ENCODE measurements around the gene FBXO2. TPM values are rescaled to one million over a fixed set of nuclear protein-coding genes. Genes with fewer than 3 reads are reported as not detected.

FBXO2 gene
- total RNA-seq, 3 donors from 2014 or later (not counting 1 experiment from before 2014, with no cell fraction given): 5.9 to 7.9 (median 6.7) TPM

DNA sequence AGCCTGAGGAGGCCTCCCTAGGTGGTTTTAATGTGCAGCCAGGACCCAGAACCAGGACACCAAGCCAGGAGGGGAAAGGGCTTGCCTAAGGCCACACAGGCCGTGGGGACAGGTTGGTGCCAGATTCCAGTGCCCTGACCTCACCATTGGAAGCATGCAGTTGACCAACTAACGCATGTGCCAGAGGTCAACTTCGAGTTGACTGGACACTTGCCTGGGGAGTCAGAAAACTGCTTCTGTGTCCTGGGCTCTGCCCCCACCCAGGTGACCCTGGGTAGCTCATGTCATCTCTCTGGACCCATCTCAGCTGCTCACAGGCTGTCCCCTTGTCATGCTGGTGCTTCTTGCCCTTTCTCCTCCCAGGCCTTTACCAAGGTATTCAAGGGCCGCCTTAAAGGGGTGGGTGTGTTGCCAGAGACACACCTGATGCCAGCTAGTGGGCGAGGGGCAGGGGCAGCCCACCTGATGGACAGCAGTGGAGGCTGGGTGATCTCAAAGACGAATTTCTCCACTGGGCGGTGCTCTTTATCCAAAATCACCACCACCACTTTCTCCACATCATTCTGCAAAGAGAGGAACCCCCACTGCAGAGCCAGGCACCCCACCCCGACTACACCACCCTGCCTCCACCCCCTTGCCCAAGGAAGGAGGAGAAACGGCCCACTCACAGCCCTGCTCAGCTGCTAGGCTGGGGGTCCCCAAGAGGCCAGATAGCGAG lies 22.3 kb upstream of the FBXO2 start:
- intact Hi-C loops (cut with micrococcal nuclease): no loop called here
- Histone ChIP-seq H3K27ac (ENCODE audit: low read length) (no peak overlapping the region), H3K36me3 (ENCODE audit: control insufficient read depth, insufficient read depth, low read length) (peaks cover 37% of the 10 kb centered on the region), H3K4me3 (ENCODE audit: low read length) (no peak overlapping the region), H3K4me1 (ENCODE audit: control insufficient read depth, insufficient read depth, low read length) (peaks cover 16% of the 10 kb centered on the region), H3K27me3 (ENCODE audit: control insufficient read depth, insufficient read depth, low read length) (no peaks in the 10 kb centered on the region), H3K9me3 (ENCODE audit: control insufficient read depth, insufficient read depth, low read length) (no peaks in the 10 kb centered on the region)
- H3K27ac Mint-ChIP-seq: no peak overlapping the region
- no peaks in the 10 kb centered on the region for H3K36me3 Mint-ChIP-seq
- DNase-seq: no peak
- no peaks in the 10 kb centered on the region for H3K27me3 Mint-ChIP-seq (ENCODE audit: low read depth in 2 of 2)
- no peak overlapping the region for H3K4me3 Mint-ChIP-seq
- H3K4me1 Mint-ChIP-seq: peaks cover 0 to 34% of the 10 kb centered on the region in 2 donors
- ATAC-seq: no peak
- 95% methylated on average over 9 of the region's 10 CpGs for WGBS (ENCODE audit: insufficient coverage)
- TF ChIP-seq, protein P1, sequence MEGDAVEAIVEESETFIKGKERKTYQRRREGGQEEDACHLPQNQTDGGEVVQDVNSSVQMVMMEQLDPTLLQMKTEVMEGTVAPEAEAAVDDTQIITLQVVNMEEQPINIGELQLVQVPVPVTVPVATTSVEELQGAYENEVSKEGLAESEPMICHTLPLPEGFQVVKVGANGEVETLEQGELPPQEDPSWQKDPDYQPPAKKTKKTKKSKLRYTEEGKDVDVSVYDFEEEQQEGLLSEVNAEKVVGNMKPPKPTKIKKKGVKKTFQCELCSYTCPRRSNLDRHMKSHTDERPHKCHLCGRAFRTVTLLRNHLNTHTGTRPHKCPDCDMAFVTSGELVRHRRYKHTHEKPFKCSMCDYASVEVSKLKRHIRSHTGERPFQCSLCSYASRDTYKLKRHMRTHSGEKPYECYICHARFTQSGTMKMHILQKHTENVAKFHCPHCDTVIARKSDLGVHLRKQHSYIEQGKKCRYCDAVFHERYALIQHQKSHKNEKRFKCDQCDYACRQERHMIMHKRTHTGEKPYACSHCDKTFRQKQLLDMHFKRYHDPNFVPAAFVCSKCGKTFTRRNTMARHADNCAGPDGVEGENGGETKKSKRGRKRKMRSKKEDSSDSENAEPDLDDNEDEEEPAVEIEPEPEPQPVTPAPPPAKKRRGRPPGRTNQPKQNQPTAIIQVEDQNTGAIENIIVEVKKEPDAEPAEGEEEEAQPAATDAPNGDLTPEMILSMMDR (IDR thresholded peaks at IDR 0.05): no peak
- H3K9me3 Mint-ChIP-seq: no peaks in the 10 kb centered on the region

DNA sequence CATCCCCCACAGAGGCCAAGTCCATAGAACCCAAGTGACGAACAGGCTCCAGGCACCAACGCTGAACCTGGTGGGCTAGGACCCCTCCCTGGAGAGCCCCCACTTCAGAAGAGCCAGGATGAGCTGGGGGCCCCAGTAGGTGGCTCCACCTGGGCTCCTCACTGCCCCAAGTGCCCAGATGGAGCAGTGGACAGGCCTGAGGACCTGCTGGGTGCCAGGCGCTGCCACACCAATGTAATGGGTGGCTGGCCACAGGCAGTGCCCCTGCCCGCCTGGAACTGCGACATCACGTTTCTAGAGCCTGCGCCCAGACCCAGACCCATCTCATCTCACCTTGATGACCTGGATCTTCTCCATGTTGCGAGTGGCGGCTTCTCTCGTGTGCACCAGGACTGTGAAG lies 21.1 kb upstream of the FBXO2 start:
- Histone ChIP-seq H3K4me1 (ENCODE audit: control insufficient read depth, insufficient read depth, low read length) (peaks cover 11% of the 10 kb centered on the region), H3K27me3 (ENCODE audit: control insufficient read depth, insufficient read depth, low read length) (no peaks in the 10 kb centered on the region), H3K9me3 (ENCODE audit: control insufficient read depth, insufficient read depth, low read length) (no peaks in the 10 kb centered on the region), H3K4me3 (ENCODE audit: low read length) (no peak overlapping the region), H3K36me3 (ENCODE audit: control insufficient read depth, insufficient read depth, low read length) (peaks cover 41% of the 10 kb centered on the region), H3K27ac (ENCODE audit: low read length) (no peak overlapping the region)
- DNase-seq (no peak), ATAC-seq (no peak)
- Mint-ChIP-seq H3K36me3 (no peaks in the 10 kb centered on the region), H3K4me1 (peaks cover 0 to 27% of the 10 kb centered on the region in 2 donors), H3K4me3 (no peak overlapping the region), H3K9me3 (no peaks in the 10 kb centered on the region), H3K27ac (no peak overlapping the region), H3K27me3 (ENCODE audit: low read depth in 2 of 2) (no peaks in the 10 kb centered on the region)
- intact Hi-C loops (cut with micrococcal nuclease): no loop called here
- TF ChIP-seq, protein P1 (IDR thresholded peaks at IDR 0.05): no peak
- WGBS (ENCODE audit: insufficient coverage): 89% methylated on average over 10 of the region's 10 CpGs

DNA sequence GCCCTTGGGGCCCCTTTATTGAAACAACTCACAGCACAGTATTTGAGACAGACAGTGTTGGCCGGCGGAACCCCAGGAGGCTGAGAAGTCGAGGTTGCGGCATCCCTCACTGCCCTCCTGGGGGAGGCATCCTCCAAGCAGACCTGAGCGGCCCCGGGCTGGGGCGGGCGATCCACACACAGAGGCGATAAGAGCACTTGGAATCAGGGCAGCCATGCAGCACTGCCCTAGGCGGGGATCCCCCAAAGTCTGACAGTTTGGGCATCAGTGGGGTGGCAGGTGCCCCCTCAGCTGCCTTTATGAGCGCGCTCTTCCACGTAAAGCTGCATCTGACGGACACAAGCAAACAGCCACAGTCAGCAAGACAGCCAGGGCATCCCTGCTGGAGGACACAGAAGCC lies 20.3 kb upstream of the FBXO2 start:
- no peaks in the 10 kb centered on the region for H3K36me3 Mint-ChIP-seq
- no peak overlapping the region for H3K4me3 ChIP-seq (ENCODE audit: low read length)
- TF ChIP-seq, protein P1 (IDR thresholded peaks at IDR 0.05): no peak
- no peaks in the 10 kb centered on the region for H3K9me3 Mint-ChIP-seq
- ATAC-seq (no peak), DNase-seq (no peak)
- peaks cover 0 to 24% of the 10 kb centered on the region in 2 donors for H3K4me1 Mint-ChIP-seq
- no peak overlapping the region for H3K27ac Mint-ChIP-seq
- WGBS (ENCODE audit: insufficient coverage): 98% methylated on average over 14 of the region's 14 CpGs
- intact Hi-C loops (cut with micrococcal nuclease): no loop called here
- no peak overlapping the region for H3K27ac ChIP-seq (ENCODE audit: low read length)
- H3K27me3 ChIP-seq (ENCODE audit: control insufficient read depth, insufficient read depth, low read length): no peaks in the 10 kb centered on the region
- no peaks in the 10 kb centered on the region for H3K9me3 ChIP-seq (ENCODE audit: control insufficient read depth, insufficient read depth, low read length)
- no peaks in the 10 kb centered on the region for H3K27me3 Mint-ChIP-seq (ENCODE audit: low read depth in 2 of 2)
- peaks cover 2% of the 10 kb centered on the region for H3K4me1 ChIP-seq (ENCODE audit: control insufficient read depth, insufficient read depth, low read length)
- H3K36me3 ChIP-seq (ENCODE audit: control insufficient read depth, insufficient read depth, low read length): peaks cover 41% of the 10 kb centered on the region
- no peak overlapping the region for H3K4me3 Mint-ChIP-seq

All from natural killer cell (primary cell).